ENCODE results near the gene GLB1L. TPM values are rescaled to one million over a fixed set of nuclear protein-coding genes. Genes with fewer than 3 reads are reported as not detected.
A peak's percentile ranks its signal among the peaks of the same experiment; 100 is the strongest.
"Not testable (repeated sequence)": the region's sequence is repeated elsewhere in the genome, so short reads cannot be mapped to it uniquely, and the experiment has no call there.

Gene GLB1L
- polyA plus RNA-seq, 3 donors, result 2.1 to 12.9 (median 11.8) TPM

DNA sequence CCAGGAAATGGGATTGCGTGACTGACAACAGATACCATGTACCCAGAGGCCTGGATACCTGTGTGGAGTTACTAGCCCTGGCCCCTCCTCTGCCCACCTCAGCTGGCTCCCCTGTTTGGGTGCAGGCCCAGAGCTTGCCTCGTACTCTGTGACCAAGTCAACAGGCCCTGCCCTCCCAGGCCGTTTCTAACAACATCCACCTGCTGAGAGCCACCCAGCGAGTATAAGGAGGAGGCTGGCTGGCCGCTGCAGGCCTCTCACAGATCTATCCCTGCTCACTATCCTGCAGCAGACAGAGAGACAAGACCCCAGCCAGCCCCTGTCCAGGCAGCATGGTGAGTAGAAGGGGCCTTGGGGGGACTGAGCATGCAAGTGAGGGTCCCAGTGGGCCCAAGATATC, 21.0 kb upstream of the GLB1L start:
- WGBS, 3 donors, result 67 to 77% (median 75%) methylated on average over 5 of the region's 5 CpGs
- no peak overlapping the region for H3K27ac ChIP-seq (ENCODE audit: low read depth, low read length)

DNA sequence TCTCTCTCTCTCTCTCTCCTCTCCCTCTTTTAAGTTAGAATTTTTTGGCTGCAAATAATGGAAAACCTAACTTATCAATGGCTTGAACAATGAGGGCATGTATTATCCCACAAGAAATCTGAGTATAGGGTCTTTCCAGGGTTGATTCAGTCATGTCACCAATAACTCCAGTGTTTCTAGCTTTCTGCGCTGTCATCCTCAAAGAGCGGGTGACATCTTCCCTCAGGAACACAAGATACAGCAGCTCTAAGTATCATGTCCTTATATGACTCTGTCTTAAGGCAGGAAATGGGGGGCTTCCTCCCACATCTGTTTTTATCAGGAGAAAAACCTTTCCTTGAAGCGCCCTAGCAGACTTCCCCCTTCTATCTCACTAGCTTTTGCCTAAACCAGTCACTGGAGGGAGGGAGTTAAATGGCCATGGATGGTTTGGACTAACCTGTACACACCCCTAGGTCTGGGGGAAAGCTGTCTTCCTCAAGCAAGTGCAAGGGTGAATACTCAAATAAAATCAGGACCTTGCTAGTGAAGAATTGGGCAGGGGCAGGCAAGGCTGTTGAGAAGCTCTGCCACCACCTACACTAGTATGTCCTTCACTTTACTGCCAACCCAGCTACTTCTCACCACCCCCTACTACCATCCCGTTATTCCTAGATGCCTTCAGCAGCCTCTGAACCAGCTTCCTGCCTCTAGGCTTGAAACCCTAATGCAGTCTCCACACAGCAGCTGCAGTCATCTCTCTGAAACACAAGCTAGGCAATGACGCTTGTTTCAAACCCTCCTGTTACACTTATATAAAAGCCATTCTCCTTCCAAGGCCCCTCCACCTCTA, 16.0 kb upstream of the GLB1L start:
- 53 to 69% (median 57%) methylated on average over 5 of the region's 5 CpGs for WGBS, 3 donors
- no peak overlapping the region for H3K27ac ChIP-seq (ENCODE audit: low read depth, low read length)

DNA sequence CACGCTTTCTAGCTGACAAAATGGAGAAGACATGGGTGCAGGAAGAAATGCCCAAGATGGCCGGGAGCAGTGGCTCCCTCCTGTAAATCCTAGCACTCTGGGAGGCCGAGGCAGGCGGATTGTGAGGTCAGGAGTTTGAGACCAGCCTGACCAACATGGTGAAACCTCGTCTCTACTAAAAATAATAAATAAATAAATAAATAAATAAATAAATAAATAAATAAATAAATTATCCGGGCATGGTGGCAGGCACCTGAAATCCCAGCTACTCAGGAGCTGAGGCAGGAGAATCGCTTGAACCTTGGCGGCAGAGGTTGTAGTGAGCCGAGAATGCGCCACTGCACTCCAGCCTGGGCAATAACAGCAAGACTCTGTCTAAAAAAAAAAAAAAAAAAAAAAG, 13.7 kb upstream of the GLB1L start:
- WGBS, 3 donors, result 81 to 89% (median 88%) methylated on average over 10 of the region's 10 CpGs
- not testable (repeated sequence) for H3K27ac ChIP-seq (ENCODE audit: low read depth, low read length)

DNA sequence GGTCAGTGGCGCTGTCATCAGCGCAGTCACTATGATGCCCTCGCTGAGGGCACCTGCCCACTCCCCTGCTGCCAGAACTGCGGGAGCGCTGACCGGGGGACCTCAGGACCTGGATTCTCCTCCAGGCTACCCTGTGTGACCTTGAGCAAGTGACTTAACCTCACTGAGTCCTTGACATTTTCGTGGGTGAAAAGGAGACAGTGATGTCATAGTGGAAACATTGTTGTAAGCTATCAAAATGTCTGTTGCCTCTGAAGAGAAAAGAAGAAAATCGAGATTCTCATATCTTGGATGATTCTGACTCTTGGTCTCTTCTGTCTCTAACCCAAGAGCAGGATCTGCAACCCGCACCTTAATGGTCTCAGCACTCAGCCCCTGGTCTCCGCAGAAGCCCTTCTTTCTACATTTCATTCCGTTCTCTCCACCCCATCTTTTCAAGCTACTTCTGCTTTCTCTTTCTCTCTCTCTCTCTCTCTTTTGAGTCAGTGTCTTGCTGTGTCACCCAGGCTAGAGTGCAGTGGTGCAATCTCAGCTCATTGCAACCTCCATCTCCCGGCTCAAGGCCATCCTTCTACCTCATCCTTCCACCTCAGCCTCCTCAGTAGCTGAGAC, 9.5 kb upstream of the GLB1L start:
- peak overlapping the region; percentile 49 for H3K27ac ChIP-seq (ENCODE audit: low read depth, low read length)

DNA sequence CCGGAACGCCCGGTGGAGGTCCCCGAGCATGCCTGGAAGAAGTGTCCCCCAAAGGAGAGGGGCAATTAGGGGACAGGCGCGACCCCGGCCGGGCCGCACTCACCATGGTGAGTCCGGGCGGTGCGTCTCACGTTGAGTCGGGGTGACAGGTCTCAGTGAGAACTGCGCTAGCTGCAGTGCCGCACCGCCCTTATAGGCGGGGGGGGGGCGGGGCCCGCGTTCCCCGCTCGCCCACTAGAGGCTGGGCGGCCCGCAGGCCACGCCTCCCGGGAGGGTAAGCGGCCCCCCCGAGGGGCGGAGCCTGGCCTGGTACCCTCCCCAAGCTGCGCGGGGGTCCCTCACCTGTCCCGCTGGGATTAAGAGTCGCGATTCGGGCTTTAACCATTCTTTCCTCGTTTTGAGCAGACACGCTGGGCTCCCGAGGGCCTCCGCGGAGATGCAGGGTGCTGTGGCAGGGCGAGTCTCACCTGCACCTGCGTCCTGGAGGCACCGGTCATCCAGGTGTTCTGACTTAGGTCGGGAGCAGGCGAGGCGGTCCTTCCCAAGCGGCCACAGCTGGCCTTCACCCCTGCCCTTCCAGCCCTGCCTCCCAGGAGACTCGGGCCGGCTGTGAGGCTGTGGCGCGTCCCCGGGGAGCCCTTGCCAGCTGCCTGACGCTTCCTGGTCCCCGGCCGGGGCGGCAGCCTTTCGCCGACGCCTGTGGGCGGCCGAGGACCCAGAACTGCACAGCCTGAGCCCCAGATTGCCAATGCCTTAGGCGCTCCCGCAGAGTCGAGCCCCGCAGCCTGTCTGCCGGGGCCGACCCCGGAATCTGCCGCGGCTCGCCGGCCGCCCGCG, 8.7 kb upstream of the GLB1L start, which contains the start of gene TUBA4A:
TUBA4A (minus strand) TSS at position 166 of the 837 bp plus-strand sequence; CDS start at position 106, 60 bp downstream.
- 0% methylated on average over 63 to 76 of the region's 76 CpGs for WGBS, 3 donors

More for the DNA sequence above, 9.5 kb upstream of the GLB1L start:
- WGBS, 3 donors, result 11 to 23% (median 16%) methylated on average over 12 of the region's 12 CpGs

DNA sequence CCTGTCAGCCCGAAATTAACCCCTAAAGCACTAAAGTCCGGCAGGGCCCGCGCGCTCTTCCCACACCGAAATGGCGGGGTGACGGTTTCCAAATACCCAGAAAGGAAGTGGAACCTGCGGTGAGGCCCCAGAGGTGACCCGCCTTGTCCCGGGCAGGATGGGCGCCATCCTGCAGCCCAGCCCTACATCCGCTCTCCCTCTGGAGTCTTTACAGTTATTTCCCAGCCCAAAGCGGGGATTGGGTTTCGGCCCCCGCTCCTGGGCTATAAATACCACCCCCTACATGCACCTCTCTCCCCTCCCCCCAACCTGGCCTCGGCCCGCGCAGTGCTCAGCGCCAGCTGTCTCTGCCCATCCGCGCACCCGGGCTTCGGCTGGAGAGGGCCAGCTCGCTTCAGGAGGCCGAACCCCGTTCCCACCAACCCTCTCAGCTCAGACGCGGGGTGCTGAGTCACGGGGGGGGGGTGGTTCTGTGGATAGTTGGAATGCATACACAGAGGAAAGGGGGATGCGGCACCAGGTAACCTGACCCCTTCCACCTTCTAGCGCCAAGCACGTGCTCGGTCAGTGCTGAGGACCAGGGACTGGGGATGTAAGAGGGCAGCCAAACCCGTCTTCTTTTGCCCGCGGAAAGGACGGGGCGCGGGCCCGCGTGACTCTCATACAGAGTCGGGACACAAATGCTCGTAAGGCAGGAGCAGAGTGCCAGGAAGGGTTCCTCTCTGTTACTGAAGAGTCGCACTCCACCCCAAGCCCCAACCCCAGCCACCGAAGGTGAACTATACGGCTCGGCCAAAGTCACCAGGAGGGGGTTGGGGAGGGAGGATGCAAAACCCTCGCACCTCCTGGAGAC, 7.9 kb upstream of the GLB1L start, which contains the start of gene TUBA4B:
TUBA4B (plus strand) TSS at position 344 of the 853 bp plus-strand sequence; CDS start at position 509, 165 bp downstream.
- H3K27ac ChIP-seq (ENCODE audit: low read depth, low read length), result no peak within 1 kb of the TSS
- WGBS, 3 donors, result 3 to 4% (median 3%) methylated on average over 49 of the region's 49 CpGs

More for the DNA sequence above, 8.7 kb upstream of the GLB1L start, which contains the start of gene TUBA4A:
- peak within 1 kb of the TSS; percentile 49 for H3K27ac ChIP-seq (ENCODE audit: low read depth, low read length)

DNA sequence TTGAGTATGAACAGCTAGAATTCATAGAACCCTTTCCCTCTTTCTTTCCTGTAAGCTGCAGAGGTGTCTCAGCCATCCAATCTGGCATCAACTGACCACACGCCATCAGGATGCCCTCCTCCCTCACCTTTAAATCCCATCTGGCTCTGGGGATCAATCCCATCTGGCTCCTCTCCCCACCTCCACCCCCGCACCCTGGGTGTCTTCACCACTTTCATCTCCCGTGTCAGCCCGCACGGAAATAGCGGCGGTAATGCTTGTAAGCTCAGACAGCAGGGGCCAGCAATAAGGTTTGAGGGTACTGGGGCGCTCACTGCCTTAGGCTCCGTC, 7.3 kb upstream of the GLB1L start:
- H3K27ac ChIP-seq (ENCODE audit: low read depth, low read length), result no peak overlapping the region
- WGBS, 3 donors, result 12 to 15% (median 12%) methylated on average over 9 of the region's 9 CpGs

DNA sequence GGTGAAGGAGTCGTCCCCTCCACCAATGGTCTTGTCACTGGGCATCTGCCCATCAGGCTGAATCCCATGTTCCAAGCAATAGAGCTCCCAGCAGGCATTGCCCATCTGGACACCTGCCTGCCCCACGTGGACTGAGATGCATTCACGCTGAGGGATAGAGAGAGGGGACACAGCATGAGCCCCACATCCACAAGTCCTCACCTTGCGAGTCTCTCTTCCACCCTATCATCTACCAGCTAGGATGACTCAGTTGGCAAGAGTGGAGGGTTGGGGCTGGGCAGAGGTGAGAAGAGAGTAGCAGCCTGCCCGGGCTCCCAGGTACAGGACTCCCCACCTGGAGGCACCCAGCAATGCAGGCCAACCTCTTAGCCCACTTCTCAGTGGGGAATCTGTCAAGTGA, 6.8 kb upstream of the GLB1L start:
- 72 to 74% (median 72%) methylated on average over 5 of the region's 5 CpGs for WGBS, 3 donors
- no peak overlapping the region for H3K27ac ChIP-seq (ENCODE audit: low read depth, low read length)

DNA sequence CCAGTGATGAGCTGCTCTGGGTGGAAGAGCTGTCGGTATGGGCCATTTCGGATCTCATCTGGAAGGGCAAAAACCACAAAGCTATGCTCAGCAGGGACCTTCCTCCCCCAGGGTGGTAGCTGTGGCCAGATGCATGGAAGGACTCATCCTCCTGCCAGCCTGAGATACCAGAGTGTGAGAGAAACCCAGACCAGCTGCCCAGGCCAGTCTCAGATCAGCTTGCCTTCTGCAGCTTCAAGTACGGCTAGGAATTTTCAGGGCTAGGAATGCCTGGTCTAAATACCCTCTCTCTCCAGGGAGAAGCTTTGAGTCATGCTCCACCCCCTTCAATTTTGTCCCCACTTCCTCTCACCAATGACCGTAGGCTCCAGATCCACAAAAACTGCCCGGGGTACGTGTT, 6.4 kb upstream of the GLB1L start:
- 54 to 80% (median 57%) methylated on average over 6 of the region's 6 CpGs for WGBS, 3 donors
- H3K27ac ChIP-seq (ENCODE audit: low read depth, low read length), result no peak overlapping the region

DNA sequence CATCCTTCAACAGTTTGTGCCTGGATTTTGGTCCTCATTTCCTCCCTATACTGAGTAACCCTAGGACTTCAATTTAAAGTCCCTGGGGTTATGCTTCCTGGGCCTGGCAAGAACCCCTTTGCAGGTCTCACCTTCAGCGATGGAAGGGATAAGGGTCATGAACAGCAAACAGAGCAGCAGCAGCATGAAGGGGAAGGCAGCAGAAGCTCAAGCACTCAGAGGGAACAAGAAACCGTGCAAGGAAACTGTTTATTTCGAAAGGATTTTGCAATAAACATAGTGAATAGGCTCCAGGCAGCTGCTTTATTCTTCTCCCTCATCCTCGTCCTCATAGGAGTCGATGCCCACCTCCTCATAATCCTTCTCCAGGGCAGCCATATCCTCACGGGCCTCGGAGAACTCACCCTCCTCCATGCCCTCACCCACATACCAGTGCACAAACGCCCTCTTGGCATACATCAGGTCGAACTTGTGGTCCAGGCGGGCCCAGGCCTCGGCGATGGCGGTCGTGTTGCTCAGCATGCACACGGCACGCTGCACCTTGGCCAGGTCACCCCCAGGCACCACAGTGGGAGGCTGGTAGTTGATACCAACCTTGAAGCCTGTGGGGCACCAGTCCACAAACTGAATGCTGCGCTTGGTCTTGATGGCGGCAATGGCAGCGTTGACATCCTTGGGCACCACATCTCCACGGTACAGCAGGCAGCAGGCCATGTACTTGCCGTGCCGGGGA, 5.0 kb upstream of the GLB1L start:
- 69 to 75% (median 70%) methylated on average over 22 of the region's 22 CpGs for WGBS, 3 donors
- H3K27ac ChIP-seq (ENCODE audit: low read depth, low read length), result no peak overlapping the region

DNA sequence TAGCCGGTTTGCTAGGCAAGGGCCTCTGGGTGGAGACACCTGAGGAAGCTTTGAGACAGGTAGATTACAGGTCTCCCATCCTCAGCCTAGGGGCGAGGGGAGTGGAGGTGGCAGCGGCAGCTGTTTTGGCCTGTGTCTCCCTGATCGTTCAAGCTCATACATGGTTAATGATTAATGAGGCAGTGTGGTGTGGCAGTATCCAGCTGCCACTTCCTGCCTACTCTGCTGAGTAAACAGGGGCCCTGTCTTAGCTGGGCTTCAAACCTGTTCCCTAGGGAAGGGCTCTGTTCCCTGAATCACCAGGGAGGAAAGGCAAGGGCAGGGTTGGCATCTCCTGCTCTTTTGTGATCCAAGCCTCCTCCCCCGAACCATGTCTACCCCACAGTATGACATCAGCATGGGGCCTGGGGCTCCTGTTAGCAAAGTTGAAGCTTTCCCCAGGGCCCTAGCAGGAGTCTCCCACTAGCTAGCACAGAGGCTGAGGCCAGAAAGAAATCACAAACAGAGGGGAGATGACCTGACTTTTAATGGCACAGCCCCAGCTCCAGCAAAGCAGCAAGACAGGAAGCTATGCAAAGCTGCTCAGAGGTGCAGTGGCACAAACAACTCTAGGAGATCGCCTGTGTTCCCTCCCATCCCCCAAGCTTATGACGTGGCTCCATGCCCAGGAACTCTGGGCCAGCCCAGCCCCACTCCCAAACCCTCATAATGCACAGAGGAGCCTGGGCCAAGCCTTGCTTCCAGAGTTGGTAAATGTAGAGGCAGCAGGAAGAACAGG, 4.1 kb upstream of the GLB1L start:
- peak overlapping the region; percentile 71 for H3K27ac ChIP-seq (ENCODE audit: low read depth, low read length)
- 5 to 22% (median 16%) methylated on average over 7 of the region's 7 CpGs for WGBS, 3 donors

DNA sequence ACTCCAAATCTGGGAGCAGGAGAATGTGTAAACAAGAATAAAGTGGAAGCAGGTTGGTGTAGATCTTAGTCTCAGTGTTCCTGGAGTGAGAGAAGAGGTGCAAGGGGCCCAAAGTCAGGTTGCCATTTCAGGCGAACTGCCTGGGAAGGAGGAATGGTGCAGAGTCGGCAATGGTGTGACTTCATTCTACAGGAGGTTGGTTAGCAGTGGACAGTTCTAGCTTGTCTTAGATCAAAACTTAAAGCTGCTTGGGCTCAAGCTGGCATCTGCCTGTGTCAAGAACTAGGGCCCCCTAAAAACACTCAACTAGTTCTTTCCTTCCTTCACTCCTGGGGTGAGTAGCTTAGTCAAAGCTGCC, 3.6 kb upstream of the GLB1L start:
- WGBS, 3 donors, result 69 to 72% (median 70%) methylated on average over 2 of the region's 2 CpGs
- peak overlapping the region; percentile 71 for H3K27ac ChIP-seq (ENCODE audit: low read depth, low read length)

DNA sequence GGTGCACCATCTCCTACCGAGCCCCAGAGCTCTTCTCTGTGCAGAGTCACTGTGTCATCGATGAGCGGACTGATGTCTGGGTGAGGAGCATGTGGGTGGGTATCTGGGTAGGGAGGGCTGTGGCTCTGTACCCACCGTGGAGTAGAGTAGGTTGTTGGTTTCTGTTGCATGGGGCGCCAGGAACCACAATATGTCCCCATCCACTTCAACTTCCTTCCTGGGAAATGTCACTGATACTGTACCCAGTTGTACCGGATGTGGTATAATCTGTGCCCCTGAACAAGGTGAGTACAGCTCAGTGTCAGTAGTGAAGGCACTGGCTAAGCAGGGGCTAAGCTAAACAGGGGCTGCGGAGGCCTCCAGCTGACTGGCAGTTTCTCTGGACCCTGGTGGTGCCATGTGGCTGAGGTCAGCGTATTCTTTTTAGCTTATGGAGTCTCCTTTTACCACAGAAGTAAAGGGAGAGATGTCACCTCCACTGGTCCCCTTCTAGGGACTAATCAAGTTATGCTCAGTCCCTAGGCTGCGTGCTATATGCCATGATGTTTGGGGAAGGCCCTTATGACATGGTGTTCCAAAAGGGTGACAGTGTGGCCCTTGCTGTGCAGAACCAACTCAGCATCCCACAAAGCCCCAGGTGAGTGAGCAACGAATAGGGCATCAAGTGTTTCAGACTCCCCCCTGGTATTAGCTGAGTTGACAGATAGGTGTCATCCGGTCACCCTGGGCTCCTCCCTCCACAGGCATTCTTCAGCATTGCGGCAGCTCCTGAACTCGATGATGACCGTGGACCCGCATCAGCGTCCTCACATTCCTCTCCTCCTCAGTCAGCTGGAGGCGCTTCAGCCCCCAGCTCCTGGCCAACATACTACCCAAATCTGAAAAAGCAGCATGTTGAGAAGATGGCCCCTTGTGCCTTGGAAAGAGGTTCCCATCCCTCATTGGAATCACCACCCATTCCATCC, 2.7 kb upstream of the GLB1L start:
- no peak overlapping the region for H3K27ac ChIP-seq (ENCODE audit: low read depth, low read length)
- WGBS, 3 donors, result 69 to 87% (median 78%) methylated on average over 17 of the region's 17 CpGs

DNA sequence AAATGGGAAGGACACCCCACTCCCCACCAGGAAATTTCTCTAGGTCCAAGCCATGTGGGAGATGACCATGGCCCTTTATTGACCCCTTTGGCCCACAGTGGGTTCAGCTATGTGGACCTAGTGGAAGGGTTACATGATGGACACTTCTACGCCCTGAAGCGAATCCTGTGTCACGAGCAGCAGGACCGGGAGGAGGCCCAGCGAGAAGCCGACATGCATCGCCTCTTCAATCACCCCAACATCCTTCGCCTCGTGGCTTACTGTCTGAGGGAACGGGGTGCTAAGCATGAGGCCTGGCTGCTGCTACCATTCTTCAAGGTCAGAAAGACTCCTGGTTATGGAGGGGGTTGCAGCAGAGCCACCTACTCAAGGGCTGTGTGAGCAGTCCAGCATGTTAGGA, 1.3 kb upstream of the GLB1L start:
- WGBS, 3 donors, result 89 to 96% (median 95%) methylated on average over 10 of the region's 10 CpGs
- H3K27ac ChIP-seq (ENCODE audit: low read depth, low read length), result no peak overlapping the region

DNA sequence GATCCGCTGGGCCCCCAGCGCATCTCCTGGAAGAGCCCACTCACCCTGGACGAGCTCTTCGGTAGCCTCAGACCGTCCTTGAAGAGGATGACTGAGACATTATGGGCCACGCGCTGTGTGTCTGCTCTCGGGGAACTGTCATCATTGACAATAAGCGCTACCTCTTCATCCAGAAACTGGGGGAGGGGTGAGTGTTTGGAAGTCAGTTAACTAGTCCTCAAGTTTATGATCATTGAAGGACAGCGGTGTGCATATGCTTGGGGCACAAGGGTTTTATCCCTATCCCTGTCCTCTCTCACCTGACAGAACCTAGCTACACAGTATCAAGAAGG, 621 bp upstream of the GLB1L start:
- H3K27ac ChIP-seq (ENCODE audit: low read depth, low read length), result peak overlapping the region; percentile 87
- 14 to 18% (median 14%) methylated on average over 10 of the region's 10 CpGs for WGBS, 3 donors

DNA sequence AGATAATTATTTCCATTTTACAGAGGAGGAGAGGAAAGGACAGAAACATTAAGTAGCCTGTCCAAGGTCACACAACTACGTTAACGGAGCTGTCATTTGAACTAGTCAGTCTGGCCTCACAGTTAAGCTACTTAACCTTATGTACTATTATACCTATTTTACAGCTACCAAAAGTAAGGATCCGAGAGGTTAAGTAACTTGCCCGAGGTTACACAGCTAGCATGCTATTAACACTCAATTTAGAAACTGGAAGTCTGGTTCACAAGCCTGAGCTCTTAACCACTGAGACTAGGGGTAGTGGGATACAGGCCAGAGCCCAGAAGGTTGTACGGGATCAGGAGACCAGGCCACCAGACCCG, 476 bp downstream of the GLB1L start:
- WGBS, 3 donors, result 17 to 37% (median 32%) methylated on average over 6 of the region's 6 CpGs
- H3K27ac ChIP-seq (ENCODE audit: low read depth, low read length), result peak overlapping the region; percentile 75
